B cell (primary cell): ENCODE data around the gene SIRT4. TPM values are rescaled to one million over a fixed set of nuclear protein-coding genes. Genes with fewer than 3 reads are reported as not detected.

Source experiments
- ATAC-seq: fragments of 200-7000 bp; cut with Tn5 transposase; one replicate; pipeline ENCODE4 v1.10.0; 2021; ENCODE audit warnings: low read depth, mild to moderate bottlenecking, moderate number of reproducible peaks, moderate library complexity
- CTCF ChIA-PET: fragments of 350-600 bp; sonication (Branson Sonifier 250); formaldehyde crosslinking; loops from one replicate; lab custom pipeline; 2021; ENCODE audit warnings: antibody characterized with exemption, inconsistent platforms; lab: Charles Lee
- POLR2A ChIA-PET: fragments of 350-600 bp; sonication (Branson Sonifier 250); formaldehyde crosslinking; loops from one replicate; lab custom pipeline; 2021; ENCODE audit warnings: antibody characterized with exemption; lab: Charles Lee
- DNase-seq: peaks from one replicate; pipeline ENCODE4 v3.0.0; 2013
- H2AFZ ChIP-seq: 2 replicates; pipeline ENCODE4 v1.6.1; 2012; ENCODE audit warnings: mild to moderate bottlenecking, low read depth, low read length; ENCODE audit not compliant: insufficient read depth, poor library complexity, severe bottlenecking
- H3K27ac ChIP-seq, 2 donors: 1 replicate in 1 of 2; 2 replicates in 1 of 2; pipeline ENCODE4 v1.5.1; 2012 to 2013; ENCODE audit warnings: low read length in 2 of 2, mild to moderate bottlenecking in 2 of 2, moderate library complexity in 1 of 2
- H3K27me3 ChIP-seq, 4 experiments: fragments of 200-600 bp in 1 of 4; sonication (generic) in 1 of 4; replicated peaks in 1 of 4; 1 replicate in 2 of 4; 2 replicates in 2 of 4; pipeline versions ENCODE4 v1.6.1 to v1.7.0; 2013 to 2016; ENCODE audit warnings: low read length in 3 of 4, mild to moderate bottlenecking in 2 of 4, mixed read lengths in 1 of 4, moderate library complexity in 1 of 4; ENCODE audit not compliant: insufficient read depth in 4 of 4, control insufficient read depth in 3 of 4; ENCODE audit errors: control extremely low read depth in 1 of 4
- H3K36me3 ChIP-seq, 2 experiments: replicated peaks in 1 of 2; 1 replicate in 1 of 2; 2 replicates in 1 of 2; pipeline versions ENCODE4 v1.6.1 to v1.7.1; 2013; ENCODE audit warnings: low read length in 1 of 2; ENCODE audit not compliant: insufficient read depth in 2 of 2, control insufficient read depth in 1 of 2; ENCODE audit errors: control extremely low read depth in 1 of 2, extremely low read depth in 1 of 2
- H3K4me1 ChIP-seq, 2 donors: fragments of 200-600 bp in 1 of 2; sonication (generic) in 1 of 2; 1 replicate in 1 of 2; 2 replicates in 1 of 2; pipeline versions ENCODE4 v1.5.1 to v1.6.1; 2013 to 2017; ENCODE audit warnings: low read length in 2 of 2; ENCODE audit not compliant: control insufficient read depth in 2 of 2, insufficient read depth in 2 of 2
- H3K4me2 ChIP-seq: replicated peaks from 2 replicates; pipeline ENCODE3; 2012; ENCODE audit warnings: mild to moderate bottlenecking, low read depth, low read length; ENCODE audit not compliant: poor library complexity, severe bottlenecking
- H3K4me3 ChIP-seq, 5 experiments: fragments of 200-600 bp in 1 of 5; sonication (generic) in 1 of 5; 1 replicate in 3 of 5; 2 replicates in 2 of 5; pipeline versions ENCODE4 v1.5.1 to v1.7.0; 2011 to 2016; ENCODE audit warnings: low read length in 4 of 5, mild to moderate bottlenecking in 4 of 5, low read depth in 2 of 5, control low read depth in 1 of 5, moderate library complexity in 1 of 5; ENCODE audit not compliant: insufficient read depth in 1 of 5; ENCODE audit errors: control extremely low read depth in 1 of 5, extremely low read depth in 1 of 5
- H3K79me2 ChIP-seq: fragments of 200-600 bp; sonication (generic); one replicate; pipeline ENCODE4 v1.6.0; 2016; ENCODE audit warnings: low read length; ENCODE audit not compliant: control insufficient read depth, insufficient read depth
- H3K9ac ChIP-seq: fragments of 200-600 bp; sonication (generic); 2 replicates; pipeline ENCODE4 v1.6.1; 2017; ENCODE audit warnings: mild to moderate bottlenecking, low read length, moderate library complexity
- H3K9me3 ChIP-seq, 3 donors: one replicate each; pipeline versions ENCODE4 v1.6.1 to v1.7.1; 2013; ENCODE audit warnings: low read length in 2 of 3; ENCODE audit not compliant: control insufficient read depth in 2 of 3, insufficient read depth in 1 of 3; ENCODE audit errors: control extremely low read depth in 1 of 3
- H4K20me1 ChIP-seq: 2 replicates; pipeline ENCODE4 v1.6.0; 2012; ENCODE audit warnings: mild to moderate bottlenecking, low read length; ENCODE audit not compliant: insufficient read depth, control insufficient read depth, poor library complexity, severe bottlenecking
- H3K27ac Mint-ChIP-seq: one replicate; pipeline ENCODE4 v1.8.0; 2021; ENCODE audit warnings: mixed read lengths
- H3K27me3 Mint-ChIP-seq: one replicate; pipeline ENCODE4 v1.8.0; 2021; ENCODE audit warnings: mixed read lengths
- H3K4me1 Mint-ChIP-seq: one replicate; pipeline ENCODE4 v1.8.0; 2021; ENCODE audit warnings: mixed read lengths
- H3K4me3 Mint-ChIP-seq: one replicate; pipeline ENCODE4 v1.8.0; 2021; ENCODE audit warnings: mixed read lengths
- H3K9me3 Mint-ChIP-seq: one replicate; pipeline ENCODE4 v1.8.0; 2022; ENCODE audit warnings: mixed read lengths; ENCODE audit not compliant: insufficient read depth
- CTCF ChIP-seq: fragments of 200-600 bp; IDR thresholded peaks from one replicate; pipeline ENCODE4 v1.8.0; 2022; ENCODE audit warnings: antibody characterized with exemption, mild to moderate bottlenecking
- EZH2 ChIP-seq: IDR thresholded peaks from 2 replicates; pipeline ENCODE4 v1.6.1; 2012; ENCODE audit warnings: borderline replicate concordance, low read depth, mild to moderate bottlenecking, moderate library complexity, low read length; ENCODE audit not compliant: insufficient read depth, poor library complexity, severe bottlenecking
- WGBS: methylation state at CpG from one replicate; pipeline ENCODE4 v1.1.5; 2013; ENCODE audit warnings: missing lambda C conversion rate; ENCODE audit not compliant: insufficient coverage; 5-methylcytosine and 5-hydroxymethylcytosine counted together
- intact Hi-C: fragments of 100-400 bp; cut with micrococcal nuclease; formaldehyde crosslinking; loops from one replicate; pipeline ENCODE4 v1.10.0; 2022
- polyA plus RNA-seq: library from polyadenylated mRNA; depleted of rRNA; stranded (reverse); fragments of >200 nt; gene quantifications from 2 replicates; pipeline ENCODE4 v1.2.3, GENCODE V29; 2012
- total RNA-seq, 2 donors: library from RNA; stranded (reverse); fragments of 120-200 nt in 1 of 2; gene quantifications; 1 replicate in 1 of 2; 2 replicates in 1 of 2; pipeline versions ENCODE4 v1.2.3 to v1.2.4, GENCODE V29; 2013 to 2022

SIRT4 gene
- total and polyA plus RNA-seq, 2 donors (not counting 1 experiment from before 2014, with no cell fraction given) = 1.5 to 4.8 TPM

GRCh38 chr12:120353136-120353535 is 51.0 kb downstream of the SIRT4 start:
- Histone ChIP-seq H3K4me1 (no peaks in the 10 kb centered on the region), H3K9ac (no peak overlapping the region), H3K4me3 (no peak overlapping the region), H3K36me3 (no peaks in the 10 kb centered on the region), H3K27me3 (peaks cover 0 to 11% (median 4%) of the 10 kb centered on the region in 4 experiments), H3K27ac (no peak overlapping the region), H3K4me2 (no peak overlapping the region), H3K9me3 (no peaks in the 10 kb centered on the region), H4K20me1 (no peaks in the 10 kb centered on the region), H2AFZ (no peak overlapping the region), H3K79me2 (no peaks in the 10 kb centered on the region)
- ChIA-PET POLR2A (no interaction called here), CTCF (no interaction called here)
- Mint-ChIP-seq H3K4me3 (no peak overlapping the region), H3K4me1 (no peaks in the 10 kb centered on the region), H3K27me3 (peaks cover 33% of the 10 kb centered on the region), H3K27ac (no peak overlapping the region), H3K9me3 (no peaks in the 10 kb centered on the region)
- TF ChIP-seq CTCF (no peak), EZH2 (no peak)
- no peak for ATAC-seq
- no CpG with 5 or more reads among the region's 6 CpGs for WGBS
- DNase-seq = no peak
- intact Hi-C loops = no loop called here

GRCh38 chr12:120353556-120354317 is 51.6 kb downstream of the SIRT4 start:
- H3K4me1 ChIP-seq = no peaks in the 10 kb centered on the region
- no peaks in the 10 kb centered on the region for H4K20me1 ChIP-seq
- Mint-ChIP-seq H3K27me3 (peaks cover 35% of the 10 kb centered on the region), H3K9me3 (no peaks in the 10 kb centered on the region), H3K4me1 (no peaks in the 10 kb centered on the region), H3K27ac (no peak overlapping the region), H3K4me3 (no peak overlapping the region)
- H3K9me3 ChIP-seq = no peaks in the 10 kb centered on the region
- intact Hi-C loops = no loop called here
- DNase-seq = no peak
- ChIA-PET CTCF (no interaction called here), POLR2A (no interaction called here)
- H3K9ac ChIP-seq = no peak overlapping the region
- TF ChIP-seq EZH2 (no peak), CTCF (no peak)
- H3K4me2 ChIP-seq = no peak overlapping the region
- peaks cover 0 to 13% (median 4%) of the 10 kb centered on the region in 4 experiments for H3K27me3 ChIP-seq
- H3K79me2 ChIP-seq = no peaks in the 10 kb centered on the region
- no peaks in the 10 kb centered on the region for H3K36me3 ChIP-seq
- H3K4me3 ChIP-seq = no peak overlapping the region
- no peak overlapping the region for H2AFZ ChIP-seq
- no peak for ATAC-seq
- 85% methylated on average over 3 of the region's 4 CpGs for WGBS
- H3K27ac ChIP-seq = no peak overlapping the region
